ENCODE measurements around the gene RUNX2.

The RUNX2 gene

GRCh38 chr6:45483021-45483420 lies 154.9 kb downstream of the RUNX2 start:
- no peak for DNase-seq (ENCODE audit: low read depth in 2 of 2)

GRCh38 chr6:45483501-45483900 lies 155.4 kb downstream of the RUNX2 start:
- no peak for DNase-seq (ENCODE audit: low read depth in 2 of 2)

GRCh38 chr6:45486736-45487135 lies 158.6 kb downstream of the RUNX2 start:
- no peak for DNase-seq (ENCODE audit: low read depth in 2 of 2)

- no peak for DNase-seq (ENCODE audit: low read depth in 2 of 2)
Measured at GRCh38 chr6:45487645-45488044, 159.5 kb downstream of the RUNX2 start.

GRCh38 chr6:45488269-45488668 lies 160.1 kb downstream of the RUNX2 start:
- no peak for DNase-seq (ENCODE audit: low read depth in 2 of 2)

GRCh38 chr6:45488889-45489288 lies 160.8 kb downstream of the RUNX2 start:
- DNase-seq (ENCODE audit: low read depth in 2 of 2), result no peak

- DNase-seq (ENCODE audit: low read depth in 2 of 2), result no peak
Measured at GRCh38 chr6:45491048-45491735, 163.1 kb downstream of the RUNX2 start.

GRCh38 chr6:45491874-45492273 lies 163.7 kb downstream of the RUNX2 start:
- DNase-seq (ENCODE audit: low read depth in 2 of 2), result no peak

GRCh38 chr6:45493761-45494160 lies 165.6 kb downstream of the RUNX2 start:
- DNase-seq (ENCODE audit: low read depth in 2 of 2), result no peak

- no peak for DNase-seq (ENCODE audit: low read depth in 2 of 2)
Measured at GRCh38 chr6:45494416-45495135, 166.4 kb downstream of the RUNX2 start.

- no peak for DNase-seq (ENCODE audit: low read depth in 2 of 2)
Measured at GRCh38 chr6:45495429-45496084, 167.4 kb downstream of the RUNX2 start.

- DNase-seq (ENCODE audit: low read depth in 2 of 2), result no peak
Measured at GRCh38 chr6:45496085-45496433, 167.9 kb downstream of the RUNX2 start.

- DNase-seq (ENCODE audit: low read depth in 2 of 2), result no peak
Measured at GRCh38 chr6:45498591-45498990, 170.5 kb downstream of the RUNX2 start.

GRCh38 chr6:45500924-45501816 lies 173.0 kb downstream of the RUNX2 start:
- DNase-seq (ENCODE audit: low read depth in 2 of 2), result no peak

- DNase-seq (ENCODE audit: low read depth in 2 of 2), result no peak
Measured at GRCh38 chr6:45502456-45502855, 174.3 kb downstream of the RUNX2 start.

GRCh38 chr6:45504947-45505346 lies 176.8 kb downstream of the RUNX2 start:
- no peak for DNase-seq (ENCODE audit: low read depth in 2 of 2)

GRCh38 chr6:45505470-45505869 lies 177.3 kb downstream of the RUNX2 start:
- DNase-seq (ENCODE audit: low read depth in 2 of 2), result no peak

- DNase-seq (ENCODE audit: low read depth in 2 of 2), result no peak
Measured at GRCh38 chr6:45507186-45507585, 179.1 kb downstream of the RUNX2 start.

GRCh38 chr6:45509426-45509825 lies 181.3 kb downstream of the RUNX2 start:
- no peak for DNase-seq (ENCODE audit: low read depth in 2 of 2)

GRCh38 chr6:45512717-45513116 lies 184.6 kb downstream of the RUNX2 start:
- no peak for DNase-seq (ENCODE audit: low read depth in 2 of 2)

GRCh38 chr6:45513213-45513618 lies 185.1 kb downstream of the RUNX2 start:
- no peak for DNase-seq (ENCODE audit: low read depth in 2 of 2)

GRCh38 chr6:45513843-45514242 lies 185.7 kb downstream of the RUNX2 start:
- no peak for DNase-seq (ENCODE audit: low read depth in 2 of 2)

All from stimulated activated CD4-positive, alpha-beta T cell treated with anti-CD3 and anti-CD28 coated beads, Interleukin-12 subunit alpha, Interleukin-12 subunit beta, amount 100 ng/mL, for 24 hours (primary cell).